HG03439 (cell line): ENCODE results near the gene IFFO2.

Experiments
- ATAC-seq: cut with Tn5 transposase; IDR thresholded peaks from one replicate; pipeline ENCODE4 v1.9.1; 2021; ENCODE audit warnings: mild to moderate bottlenecking, moderate library complexity; ENCODE audit not compliant: unreplicated experiment

IFFO2 gene

DNA sequence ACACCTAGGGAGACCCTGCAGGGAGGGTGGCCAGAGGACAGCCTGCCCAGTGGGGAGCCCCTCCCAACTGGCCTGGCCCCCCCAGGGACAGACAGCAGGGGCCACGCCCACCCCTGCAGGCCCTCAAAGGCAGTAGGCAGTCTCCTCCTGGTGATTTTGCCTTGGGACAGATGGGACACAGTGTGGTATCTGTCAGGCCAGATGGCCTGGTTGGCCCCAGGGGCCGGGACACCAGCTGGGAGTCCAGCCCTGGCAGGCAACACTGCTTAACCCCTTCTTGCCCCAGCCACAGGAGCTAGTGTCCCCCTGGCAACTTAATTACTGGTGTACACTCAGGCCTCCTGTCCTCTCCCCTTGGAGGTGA, 17.8 kb downstream of the IFFO2 start:
- ATAC-seq = no peak

DNA sequence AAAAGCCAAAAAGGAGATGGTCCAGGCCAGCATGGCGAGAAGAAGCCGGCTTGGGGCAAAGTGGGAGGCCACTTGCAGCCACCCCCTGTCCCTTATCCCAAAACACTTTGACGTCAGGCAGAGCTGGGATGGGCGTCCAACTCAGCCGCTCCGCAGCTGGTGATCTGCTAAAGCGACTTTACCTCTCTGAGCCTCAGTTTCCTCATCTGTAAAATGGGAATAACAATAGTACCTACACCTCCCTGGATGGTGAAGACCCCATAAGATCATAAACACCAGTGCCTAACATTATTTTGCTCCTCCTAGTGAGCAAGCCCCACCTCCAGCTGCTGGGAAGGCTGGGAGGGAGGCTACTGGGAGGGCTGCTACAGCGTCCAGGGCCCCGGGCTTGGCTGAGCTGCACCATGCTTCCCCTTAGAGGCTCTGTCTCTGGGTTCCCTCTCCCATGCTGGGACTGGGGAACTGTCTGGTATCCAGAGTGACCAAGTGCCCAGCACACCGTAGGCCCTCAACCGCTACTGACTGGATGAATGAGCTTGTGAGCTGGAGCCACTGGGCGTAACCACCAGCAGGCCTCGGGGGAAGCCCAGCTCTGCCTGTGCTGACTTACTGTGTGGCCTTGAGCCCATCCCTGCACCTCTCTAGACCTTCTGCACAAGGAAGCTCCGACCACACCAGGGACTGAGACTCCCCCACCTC, 18.3 kb downstream of the IFFO2 start:
- no peak for ATAC-seq

GRCh38 chr1:18937539-18937938, 18.9 kb downstream of the IFFO2 start:
- no peak for ATAC-seq

GRCh38 chr1:18936814-18937481, 19.5 kb downstream of the IFFO2 start:
- ATAC-seq = no peak

DNA sequence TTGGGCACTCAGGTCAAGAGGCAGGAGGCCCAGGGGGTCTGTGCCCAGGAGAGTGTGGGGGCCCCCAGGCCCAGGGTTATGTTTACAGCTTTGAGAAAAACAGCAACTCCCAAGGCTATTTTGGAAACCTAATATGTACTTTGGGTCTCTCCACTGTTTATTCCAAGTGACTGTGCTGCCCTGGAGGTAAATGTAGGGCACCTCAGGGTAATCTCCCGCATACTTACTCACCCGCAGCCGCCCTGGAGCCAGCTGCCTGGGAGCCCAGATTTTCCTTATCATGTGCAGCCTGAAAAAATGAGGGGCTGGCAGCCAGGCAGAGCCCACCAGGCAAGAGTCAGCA, 20.0 kb downstream of the IFFO2 start:
- ATAC-seq = no peak

DNA sequence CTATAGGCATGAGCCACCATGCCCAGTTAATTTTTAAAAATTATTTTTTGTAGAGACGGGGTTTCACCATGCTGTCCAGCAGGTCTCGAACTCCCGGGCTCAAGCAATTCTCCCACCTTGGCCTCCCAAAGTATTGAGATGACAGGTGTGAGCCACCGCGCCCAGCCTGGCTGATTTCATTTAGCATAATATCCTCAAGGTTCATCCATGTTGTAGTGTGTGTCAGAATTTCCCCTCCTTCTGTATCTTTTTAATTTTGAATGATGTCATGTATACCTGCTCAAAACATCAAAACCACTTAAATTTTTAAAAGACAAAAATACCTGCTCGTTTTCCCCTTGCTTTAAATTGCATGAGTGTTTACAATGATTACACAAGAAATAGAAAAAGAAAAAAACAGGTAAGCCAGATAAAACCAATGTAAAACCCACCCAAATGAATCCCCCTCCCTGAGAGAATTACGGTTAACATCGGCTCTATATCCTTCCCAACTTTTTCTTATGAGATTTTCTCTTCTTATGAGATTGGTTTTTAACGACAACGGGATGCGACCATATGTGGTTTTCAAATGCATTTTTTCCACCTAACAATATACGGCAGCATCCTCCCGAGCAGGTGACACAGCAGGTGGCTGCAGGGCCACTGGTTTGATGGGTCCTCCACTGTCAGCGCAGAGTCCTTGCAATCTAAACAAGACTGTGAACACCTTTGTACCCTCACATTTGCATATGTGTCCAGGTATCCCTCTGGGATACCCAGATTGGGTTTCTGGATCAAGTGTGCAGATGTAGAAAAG, 22.1 kb downstream of the IFFO2 start:
- ATAC-seq = no peak

DNA sequence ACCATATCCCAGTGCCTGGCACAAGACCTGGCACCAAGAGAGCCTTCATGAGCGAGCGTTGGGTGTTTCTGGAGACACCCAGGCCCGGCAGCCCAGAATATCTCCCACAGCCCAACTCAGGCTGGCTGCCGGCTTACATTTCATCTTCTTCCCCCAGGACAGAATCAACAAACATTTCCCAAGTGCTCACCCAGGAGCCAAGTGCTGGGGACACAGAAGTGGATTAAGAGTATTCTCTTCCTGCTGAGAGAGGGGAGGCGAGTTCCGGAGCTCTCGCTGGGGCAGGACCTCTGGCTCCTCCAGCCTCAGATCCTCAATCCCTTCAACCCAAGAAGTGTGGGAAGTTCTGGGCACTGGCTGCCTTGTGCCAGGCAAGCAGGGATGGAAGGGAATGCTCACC, 23.6 kb downstream of the IFFO2 start:
- no peak for ATAC-seq

GRCh38 chr1:18932387-18932786, 24.1 kb downstream of the IFFO2 start:
- ATAC-seq = no peak

GRCh38 chr1:18931730-18932129, 24.7 kb downstream of the IFFO2 start:
- no peak for ATAC-seq

DNA sequence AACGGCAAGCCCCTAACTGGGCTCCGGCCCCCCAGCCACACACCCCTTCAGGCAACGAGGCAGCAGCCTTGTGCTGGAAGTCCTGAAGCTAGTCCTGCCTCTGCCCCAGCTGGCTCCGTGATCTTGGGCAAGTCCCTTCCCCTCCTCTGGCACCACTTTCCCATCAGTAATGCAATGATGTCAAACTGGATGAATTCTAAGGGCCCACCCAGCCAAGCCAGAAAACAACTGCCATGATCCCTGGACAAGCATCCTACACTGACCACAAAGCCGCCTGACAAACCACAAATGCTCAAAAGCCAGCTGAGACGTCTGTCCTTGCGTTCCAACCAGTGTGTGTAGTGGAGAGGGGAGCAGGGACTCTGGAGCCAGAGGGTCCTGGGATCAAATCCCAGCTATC, 26.8 kb downstream of the IFFO2 start:
- ATAC-seq = no peak

DNA sequence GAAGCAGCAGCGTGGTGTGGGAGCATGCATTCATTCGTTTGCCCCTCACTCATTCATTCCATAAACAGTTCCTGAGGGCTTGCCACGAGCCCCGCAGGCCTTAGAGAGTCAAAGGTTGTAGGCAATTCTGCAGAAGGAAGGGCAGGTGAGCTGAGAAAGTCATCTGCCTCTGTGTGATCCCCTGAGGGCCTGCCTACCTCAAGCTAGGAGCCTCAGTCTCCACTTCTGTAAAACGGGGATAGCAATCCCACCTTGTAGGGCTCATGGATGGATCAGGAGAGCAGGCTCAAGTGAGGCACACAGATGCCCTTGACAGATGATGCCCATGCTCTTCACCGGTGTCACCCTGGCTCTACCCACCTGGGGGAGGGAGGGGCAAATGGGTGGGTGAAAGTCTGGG, 27.5 kb downstream of the IFFO2 start:
- ATAC-seq = no peak

DNA sequence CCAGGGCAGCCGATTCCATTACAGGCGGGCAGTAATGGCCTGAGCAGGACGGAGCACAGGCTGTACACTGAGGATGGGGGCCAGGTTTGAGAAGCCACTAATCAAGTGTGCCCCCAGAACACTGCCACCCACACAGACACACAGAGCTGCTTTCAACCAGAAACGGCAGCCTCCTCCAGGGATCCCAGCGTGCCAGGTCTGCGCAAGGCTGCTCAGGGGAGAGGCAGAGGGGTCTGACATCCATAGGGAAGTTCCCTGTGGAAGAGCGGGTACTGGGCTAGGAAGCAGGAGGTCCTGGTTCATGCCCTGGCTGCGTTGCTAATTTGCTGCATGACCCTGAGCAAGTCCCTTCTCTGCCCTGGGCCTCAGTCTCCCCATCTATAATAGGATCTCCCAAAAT, 28.1 kb downstream of the IFFO2 start:
- ATAC-seq = no peak

DNA sequence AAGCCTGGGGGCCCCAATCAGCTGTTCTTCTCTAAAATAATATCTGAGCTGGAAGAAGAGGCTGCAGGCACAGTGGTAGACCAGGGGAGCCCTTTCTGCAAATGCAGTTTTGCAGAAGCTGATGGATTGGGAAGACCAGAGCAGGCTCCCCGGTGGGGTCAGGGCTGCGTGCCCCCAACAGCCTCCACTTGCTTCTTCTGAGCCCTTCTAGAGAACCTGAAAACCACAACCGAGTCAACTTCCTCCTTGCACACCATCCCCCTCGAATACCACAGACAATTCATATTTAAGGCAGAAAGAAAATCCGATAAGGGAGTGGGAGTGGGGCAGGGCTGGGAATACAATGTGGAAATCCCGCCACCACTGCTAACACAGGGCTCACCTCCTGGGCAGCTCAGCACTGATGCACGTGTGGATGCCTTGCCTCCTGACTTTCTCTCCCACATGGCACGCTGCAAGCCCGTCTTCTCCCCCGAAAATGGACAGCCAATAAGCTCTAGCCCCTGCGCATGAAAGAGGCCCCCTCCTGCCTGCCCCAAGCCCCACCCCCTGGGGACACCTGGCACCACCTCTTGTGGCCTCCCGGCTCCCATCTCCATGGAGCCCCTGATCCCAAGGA, 28.7 kb downstream of the IFFO2 start:
- ATAC-seq = peak; percentile 22

GRCh38 chr1:18927082-18927653, 29.3 kb downstream of the IFFO2 start:
- ATAC-seq = peak; percentile 18

- peak; percentile 60 for ATAC-seq
These were observed 30.0 kb downstream of the IFFO2 start for GRCh38 chr1:18926315-18927081.

GRCh38 chr1:18925279-18925678, 31.2 kb downstream of the IFFO2 start:
- ATAC-seq = no peak

- no peak for ATAC-seq
These were observed 32.2 kb downstream of the IFFO2 start for GRCh38 chr1:18924221-18924691.

- ATAC-seq = no peak
These were observed 32.7 kb downstream of the IFFO2 start for GRCh38 chr1:18923756-18924211.

DNA sequence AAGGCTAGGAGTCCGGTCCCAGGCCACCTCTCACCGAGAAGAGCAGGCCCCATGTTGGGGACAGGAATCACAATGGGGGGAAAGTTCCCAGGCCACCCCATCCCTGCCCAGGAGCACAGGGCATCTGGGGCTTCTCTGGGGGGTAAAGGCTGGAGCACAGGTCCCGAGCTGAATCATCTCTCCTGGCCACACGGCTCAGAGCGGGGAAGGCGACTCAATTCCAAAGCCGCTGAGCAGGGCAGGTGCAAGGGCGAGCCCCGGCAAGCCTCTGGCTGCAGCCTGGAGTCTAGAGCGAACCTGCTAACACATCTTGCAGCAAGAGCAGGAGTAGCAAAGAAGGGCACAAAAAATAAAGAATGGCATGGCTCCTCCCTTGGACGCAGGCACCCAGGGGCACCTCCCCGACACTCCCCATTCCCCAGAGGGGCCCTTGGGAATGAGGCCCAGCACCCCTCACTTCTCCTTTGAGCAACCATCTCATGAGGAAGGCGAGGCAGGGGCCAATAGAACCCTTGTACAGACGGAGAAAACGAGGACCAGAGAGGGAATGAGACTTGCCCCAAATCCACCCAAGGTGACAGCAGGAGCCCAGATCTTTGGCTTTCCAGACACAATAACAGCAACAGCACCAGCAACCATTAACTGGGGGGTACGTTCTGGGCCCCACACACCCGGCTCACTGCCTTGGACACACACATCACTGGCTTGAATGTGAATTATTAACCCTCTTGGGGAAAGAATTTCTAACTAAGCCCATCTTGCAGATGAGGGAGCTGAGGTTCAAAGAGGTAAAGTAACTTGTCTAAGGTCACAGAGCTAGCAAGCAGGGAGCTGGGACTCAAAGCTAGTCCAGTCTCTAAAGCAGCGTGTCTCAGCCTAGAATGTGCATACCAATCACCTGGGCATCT, 33.4 kb downstream of the IFFO2 start:
- ATAC-seq = no peak
